GM10248 (cell line): ENCODE results near the gene PARVB.

Experiments
- CTCF ChIA-PET: fragments of 300-600 bp; sonication (Branson Sonifier 250); formaldehyde crosslinking; extraction: SDS; loops from one replicate; lab custom pipeline; 2021; ENCODE audit warnings: antibody characterized with exemption; lab: Yijun Ruan, JAX
- POLR2A ChIA-PET: fragments of 350-650 bp; sonication (Branson Sonifier 250); formaldehyde crosslinking; extraction: SDS; loops from one replicate; lab custom pipeline; 2020; ENCODE audit warnings: antibody characterized with exemption; lab: Yijun Ruan, JAX
- DNase-seq: peaks from one replicate; pipeline ENCODE4 v3.0.0; 2012; ENCODE audit errors: extremely low spot score
- CTCF ChIP-seq: IDR thresholded peaks from 2 replicates; pipeline ENCODE4 v1.5.1; 2012; ENCODE audit warnings: mild to moderate bottlenecking, low read depth; ENCODE audit errors: extremely low read depth, missing control alignments, control extremely low read depth

Gene PARVB

GRCh38 chr22:44164031-44164430 lies 139.9 kb downstream of the PARVB start:
- DNase-seq, result no peak
- TF ChIP-seq CTCF, result no peak
- POLR2A ChIA-PET, result no interaction called here
- CTCF ChIA-PET, result interaction anchor here (1.1 kb wide), 1 partner anchor 170 kb away, joined by 3 read pairs; no protein-coding TSS in a partner anchor

- DNase-seq, result no peak
- POLR2A ChIA-PET, result no interaction called here
- CTCF ChIA-PET, result interaction anchor here (1.2 to 1.8 kb wide), 2 partner anchors 16 to 172 kb away, joined by 4 to 5 read pairs; no protein-coding TSS in a partner anchor
- TF ChIP-seq CTCF, result no peak
Observed at GRCh38 chr22:44165286-44165874, 141.3 kb downstream of the PARVB start.

DNA sequence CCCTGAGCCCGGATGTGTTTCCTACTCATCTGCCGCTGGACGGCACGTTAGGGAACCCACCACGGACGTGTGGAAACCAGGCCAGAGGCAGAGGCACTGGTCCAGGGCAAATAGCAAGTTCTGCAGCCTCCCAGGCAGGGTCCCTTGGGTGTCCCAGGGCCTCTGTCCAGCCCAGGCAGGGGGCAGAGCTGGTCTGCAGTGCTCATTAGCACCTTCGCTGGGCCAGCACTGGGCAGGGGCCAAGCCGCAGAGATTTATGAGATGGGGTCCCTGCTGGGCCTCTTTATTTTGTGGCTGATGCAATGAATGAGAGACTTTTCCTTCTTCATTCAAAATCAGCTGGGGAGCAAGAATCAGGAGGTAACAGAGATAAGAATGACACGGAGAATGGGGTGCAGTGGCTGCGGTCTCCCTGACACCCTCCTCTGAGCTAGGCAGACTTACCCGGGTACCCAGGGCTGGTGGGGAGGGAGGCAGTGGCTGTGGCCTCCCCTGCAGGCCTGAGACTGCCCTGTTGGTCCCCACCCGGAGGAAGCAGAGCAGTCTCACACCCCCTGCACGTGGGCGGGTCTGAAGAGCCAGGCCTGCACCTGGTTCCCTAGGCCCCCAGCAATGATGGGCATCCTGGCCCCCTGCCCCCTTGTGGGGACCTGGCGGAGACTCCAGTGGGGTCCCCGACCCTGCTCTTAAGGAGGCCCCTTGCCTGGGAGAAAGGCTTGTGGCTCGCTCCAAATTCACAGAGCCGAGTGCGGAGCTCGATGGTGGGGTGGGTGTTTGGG lies 142.6 kb downstream of the PARVB start:
- CTCF ChIA-PET, result interaction anchor here (1.2 to 1.8 kb wide), 4 partner anchors 10 to 174 kb away, joined by 3 to 5 read pairs (median 4); partner anchors contain the start of gene PARVG
- no peak for DNase-seq
- TF ChIP-seq CTCF, result no peak
- POLR2A ChIA-PET, result no interaction called here

- DNase-seq, result no peak
- CTCF ChIA-PET, result interaction anchor here (1.5 kb wide), 1 partner anchor 11 kb away, joined by 3 read pairs; no protein-coding TSS in a partner anchor
- POLR2A ChIA-PET, result no interaction called here
- TF ChIP-seq CTCF, result no peak
Observed at GRCh38 chr22:44167501-44167900, 143.4 kb downstream of the PARVB start.

DNA sequence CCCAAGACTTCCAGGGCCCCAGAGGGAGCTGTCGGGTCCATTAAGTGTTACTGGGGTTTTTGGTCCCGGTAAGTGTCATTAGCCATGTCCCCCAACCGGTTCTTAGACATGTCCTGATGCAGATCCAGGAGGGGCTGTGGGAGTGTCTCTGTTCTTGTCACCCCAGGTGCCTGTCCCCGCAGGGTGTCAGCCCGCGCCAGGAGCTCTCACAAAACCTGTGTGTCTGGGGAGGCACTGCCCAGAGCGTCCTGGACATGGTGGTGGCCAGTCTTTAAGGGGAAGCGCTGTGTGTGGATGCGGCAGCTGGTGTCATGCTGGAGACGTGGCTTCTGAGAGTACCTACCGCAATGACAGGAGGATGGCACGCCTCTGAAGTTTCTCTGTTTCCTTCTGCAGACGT lies 144.1 kb downstream of the PARVB start:
- ChIA-PET POLR2A (no interaction called here), CTCF (interaction anchor here (2.5 kb wide), 1 partner anchor 12 kb away, joined by 9 read pairs; the partner anchor contains the start of gene PARVG)
- no peak for DNase-seq
- no peak for TF ChIP-seq CTCF

- no peak for DNase-seq
- no peak for TF ChIP-seq CTCF
- ChIA-PET POLR2A (no interaction called here), CTCF (interaction anchor here (0.8 to 2.5 kb wide), 2 partner anchors 10 to 177 kb away, joined by 3 to 9 read pairs; partner anchors contain the start of gene PARVG)
Observed at GRCh38 chr22:44170470-44170869, 146.4 kb downstream of the PARVB start.
